Adrenal gland (tissue), 19 donors: ENCODE results near the gene RIMBP2. TPM values are rescaled to one million over a fixed set of nuclear protein-coding genes. Genes with fewer than 3 reads are reported as not detected.

Experiments
- DNase-seq, 7 donors: peaks; one replicate each; pipeline ENCODE4 v3.0.0-alpha.2; 2019 to 2020
- H3K27ac ChIP-seq, 5 donors: fragments of 200-600 bp; sonication (generic) in 4 of 5; 1 replicate in 3 of 5; 2 replicates in 2 of 5; pipeline versions ENCODE4 v1.5.1 to v1.8.0; 2016 to 2020; ENCODE audit warnings: mild to moderate bottlenecking in 1 of 5
- H3K27me3 ChIP-seq: fragments of 200-600 bp; 2 replicates; pipeline ENCODE4 v1.8.0; 2021
- H3K36me3 ChIP-seq, 2 donors: fragments of 200-600 bp; replicated peaks in 1 of 2; 1 replicate in 1 of 2; 2 replicates in 1 of 2; pipeline versions ENCODE4 v1.5.1 to v1.8.0; 2018 to 2022
- H3K4me1 ChIP-seq, 2 donors: fragments of 200-600 bp; replicated peaks in 1 of 2; 1 replicate in 1 of 2; 2 replicates in 1 of 2; pipeline versions ENCODE4 v1.5.1 to v1.8.0; 2018 to 2021
- H3K4me3 ChIP-seq, 4 donors: fragments of 200-600 bp; sonication (generic) in 3 of 4; one replicate each; pipeline ENCODE4 v1.5.1; 2016 to 2018
- H3K9me3 ChIP-seq, 3 donors: fragments of 200-600 bp; sonication (generic) in 1 of 3; replicated peaks in 1 of 3; 1 replicate in 2 of 3; 2 replicates in 1 of 3; pipeline versions ENCODE4 v1.5.1 to v1.8.0; 2016 to 2021
- CTCF ChIP-seq, 6 experiments: fragments of 450-650 bp in 4 of 6; fragments of 200-600 bp in 2 of 6; sonication (generic) in 1 of 6; IDR thresholded peaks; 1 replicate in 5 of 6; 2 replicates in 1 of 6; pipeline versions ENCODE4 v1.5.1 to v1.8.0; 2016 to 2021; ENCODE audit warnings: antibody characterized with exemption in 6 of 6, mild to moderate bottlenecking in 2 of 6, moderate library complexity in 1 of 6
- POLR2A ChIP-seq, 2 donors: fragments of 450-650 bp; IDR thresholded peaks; one replicate each; pipeline ENCODE4 v1.6.1; 2017; ENCODE audit warnings: antibody characterized with exemption in 2 of 2, mild to moderate bottlenecking in 2 of 2, moderate library complexity in 1 of 2
- WGBS, 4 donors: extraction: QIAGEN DNeasy Blood & Tissue Kit in 2 of 4; methylation state at CpG; one replicate each; pipeline versions ENCODE4 v1.1.5 to v1.1.7; 2013 to 2017; 5-methylcytosine and 5-hydroxymethylcytosine counted together
- intact Hi-C, 2 donors: fragments of 100-400 bp; cut with DNase I; formaldehyde crosslinking; loops; one replicate each; pipeline versions ENCODE4 v1.14.1 to v1.15.0; 2022 to 2023
- long read RNA-seq, 10 donors: library from polyadenylated mRNA in 3 of 10; unstranded in 2 of 10; stranded (forward) in 1 of 10; transcript quantifications; one replicate each; pipeline ENCODE4 v2.0.0 and lab custom pipeline, GENCODE V29; 2021 to 2026
- polyA plus RNA-seq, 3 donors: library from polyadenylated mRNA; stranded (reverse); fragments of 200-250 nt in 2 of 3; fragments of 350-450 nt in 1 of 3; fragmentation: Illumina TruSeq in 1 of 3; extraction: RNeasy Lipid Tissue Mini Kit (QIAGEN cat#74804) in 1 of 3; gene quantifications; one replicate each; pipeline ENCODE4 v1.2.3, GENCODE V29; 2013 to 2014
- total RNA-seq, 9 donors: library from RNA; depleted of rRNA in 4 of 9; stranded (reverse); fragments of >200 nt in 4 of 9; fragments of 120-200 nt in 1 of 9; fragmentation: NEBNext Ultra II Directional in 1 of 9; extraction: Animal tissue kit (Norgen Biotek cat#: 25700) in 1 of 9; gene quantifications; one replicate each; pipeline versions ENCODE4 v1.1.0 to v1.2.4, GENCODE V29; 2013 to 2023
- donor health status: healthy with polysubstance abuse.
- donor health status: Bipolar disorder and iron deficiency.
- donor health status: DM: yes; HTN: yes; CAD: no.
- donor health status: DM: no; HTN: no; CAD: no.
- donor health status: DM: no; HTN: no; CAD: no.
- donor health status: DM: yes; HTN: yes; CAD: no.

Gene RIMBP2
- total RNA-seq (10 to 100 TPM in 2 of 9 donors, 1 to 10 TPM in 3, under 1 TPM in 2, not detected in 2; 0.18 to 23.9 (median 5.3) TPM), polyA plus RNA-seq (10 to 100 TPM in 2 of 3 donors, 1 to 10 TPM in 1; 2.8 to 15.7 (median 11.7) TPM)
- long read RNA-seq, donor 1 = 0 reads
- long read RNA-seq, donor 2 = 0 reads
- long read RNA-seq, donor 3 = 0 reads
- long read RNA-seq, donor 4 = 0 reads
- long read RNA-seq, donor 5 = 0 reads
- long read RNA-seq, donor 6, partial matches to known transcripts = 0 of 1 reads
- long read RNA-seq, donor 6, other reads (novel, unspliced or antisense) = 1 of 1 reads
- long read RNA-seq, donor 7 = 0 reads
- long read RNA-seq, donor 8 = 0 reads
- long read RNA-seq, donor 9 = 0 reads
- long read RNA-seq, donor 10 = 0 reads

GRCh38 chr12:130715998-130716968, at the start of gene RIMBP2:
Gene RIMBP2, minus strand, starts transcription at chr12:130716299. Its CDS starts 237,286 bp downstream, at chr12:130479013.
- intact Hi-C loops = no loop called here
- Histone ChIP-seq H3K9me3 (no peaks in the 10 kb centered on the region), H3K4me1 (peaks cover 0 to 4% of the 10 kb centered on the region in 2 donors), H3K27me3 (peaks cover 15% of the 10 kb centered on the region), H3K4me3 (peak within 1 kb of the TSS in 1 of 4 donors; percentile 22), H3K27ac (peak within 1 kb of the TSS in 1 of 5 donors; percentile 44), H3K36me3 (no peaks in the 10 kb centered on the region)
- 1 to 3% (median 2%) methylated on average over 17 to 35 of the region's 35 CpGs for WGBS, 4 donors
- peak in 4 of 7 donors; percentile 7 to 84 (median 28) for DNase-seq
- no peak for TF ChIP-seq POLR2A (IDR thresholded peaks at IDR 0.05)

- 87 to 90% (median 87%) methylated on average over 8 of the region's 8 CpGs for WGBS, 4 donors
- TF ChIP-seq POLR2A (IDR thresholded peaks at IDR 0.05) (no peak), CTCF (IDR thresholded peaks at IDR 0.05) (no peak)
- Histone ChIP-seq H3K36me3 (no peaks in the 10 kb centered on the region), H3K4me3 (no peak overlapping the region), H3K9me3 (no peaks in the 10 kb centered on the region), H3K27ac (no peak overlapping the region), H3K4me1 (no peaks in the 10 kb centered on the region), H3K27me3 (peaks cover 9% of the 10 kb centered on the region)
- intact Hi-C loops = no loop called here
- no peak for DNase-seq
Measured at GRCh38 chr12:130765186-130765659, 49.1 kb upstream of the RIMBP2 start.

GRCh38 chr12:130764475-130765185, 48.5 kb upstream of the RIMBP2 start:
- intact Hi-C loops = loop anchor here in 1 of 2 donors (5.0 kb wide), 1 partner anchor 53 kb away; no protein-coding TSS in a partner anchor
- TF ChIP-seq CTCF (IDR thresholded peaks at IDR 0.05) (no peak), POLR2A (IDR thresholded peaks at IDR 0.05) (no peak)
- no peaks in the 10 kb centered on the region for H3K36me3 ChIP-seq
- 84 to 94% (median 93%) methylated on average over 14 of the region's 14 CpGs for WGBS, 4 donors
- peaks cover 9% of the 10 kb centered on the region for H3K27me3 ChIP-seq
- DNase-seq = peak in 3 of 7 donors; percentile 7 to 57 (median 34)
- H3K27ac ChIP-seq = no peak overlapping the region
- no peaks in the 10 kb centered on the region for H3K4me1 ChIP-seq
- H3K4me3 ChIP-seq = no peak overlapping the region
- H3K9me3 ChIP-seq = no peaks in the 10 kb centered on the region

GRCh38 chr12:130764073-130764472, 48.0 kb upstream of the RIMBP2 start:
- Histone ChIP-seq H3K4me1 (no peaks in the 10 kb centered on the region), H3K36me3 (no peaks in the 10 kb centered on the region), H3K9me3 (no peaks in the 10 kb centered on the region), H3K4me3 (no peak overlapping the region), H3K27me3 (peaks cover 9% of the 10 kb centered on the region), H3K27ac (no peak overlapping the region)
- 88 to 99% (median 93%) methylated on average over 4 of the region's 4 CpGs for WGBS, 4 donors
- TF ChIP-seq POLR2A (IDR thresholded peaks at IDR 0.05) (no peak), CTCF (IDR thresholded peaks at IDR 0.05) (no peak)
- no peak for DNase-seq
- intact Hi-C loops = loop anchor here in 1 of 2 donors (5.0 kb wide), 1 partner anchor 53 kb away; no protein-coding TSS in a partner anchor
